Measurements from ENCODE around the gene VWF.

- TF ChIP-seq CTCF (IDR thresholded peaks at IDR 0.05; ENCODE audit: low read length) (no peak), EZH2 (IDR thresholded peaks at IDR 0.05; ENCODE audit: borderline replicate concordance, low read length) (no peak)
These were observed 157.9 kb downstream of the VWF start for GRCh38 chr12:5966486-5967095.

Data from OCI-LY1 (cell line).